A673 (cell line): Measurements from ENCODE around the gene RNASEH2A. TPM values are rescaled to one million over a fixed set of nuclear protein-coding genes. Genes with fewer than 3 reads are reported as not detected.

Source experiments
- BruUV-seq: library from RNA; stranded (reverse); fragments of 400-500 nt; replicated peaks from 2 replicates; lab custom pipeline; 2021; lab: Mats Ljungman, UMichigan
- CTCF ChIA-PET: fragments of 300-600 bp; sonication (Branson Sonifier 250); formaldehyde crosslinking; loops from one replicate; lab custom pipeline; 2022; ENCODE audit warnings: antibody characterized with exemption; lab: Charles Lee
- POLR2A ChIA-PET: fragments of 300-600 bp; sonication (Branson Sonifier 250); formaldehyde crosslinking; loops from one replicate; lab custom pipeline; 2022; ENCODE audit warnings: antibody characterized with exemption; ENCODE audit not compliant: low non-redundant PET; lab: Charles Lee
- DNase-seq: peaks from one replicate; pipeline ENCODE4 v3.0.0-alpha.2; 2015; ENCODE audit warnings: low spot score
- H3K27ac ChIP-seq: fragments of 200-600 bp; sonication (generic); 2 replicates; pipeline ENCODE4 v1.5.1; 2016; ENCODE audit warnings: mixed run types, low read depth, mild to moderate bottlenecking, mixed read lengths, antibody characterized with exemption, low read length; ENCODE audit not compliant: poor library complexity, severe bottlenecking
- H3K27me3 ChIP-seq: fragments of 200-600 bp; sonication (generic); replicated peaks from 2 replicates; pipeline ENCODE4 v1.6.1; 2017; ENCODE audit warnings: mixed run types, low read depth, mild to moderate bottlenecking, mixed read lengths, antibody characterized with exemption, low read length; ENCODE audit not compliant: insufficient read depth, poor library complexity
- H3K36me3 ChIP-seq: fragments of 200-600 bp; sonication (generic); 2 replicates; pipeline ENCODE4 v1.6.1; 2016; ENCODE audit warnings: mixed run types, mild to moderate bottlenecking, mixed read lengths, antibody characterized with exemption, low read length; ENCODE audit not compliant: insufficient read depth, poor library complexity, severe bottlenecking
- H3K4me1 ChIP-seq: fragments of 200-600 bp; sonication (generic); 2 replicates; pipeline ENCODE4 v1.6.1; 2017; ENCODE audit warnings: mixed run types, mild to moderate bottlenecking, mixed read lengths, antibody characterized with exemption, low read length; ENCODE audit not compliant: insufficient read depth, poor library complexity, severe bottlenecking
- H3K4me3 ChIP-seq: fragments of 200-600 bp; sonication (generic); 2 replicates; pipeline ENCODE4 v1.5.1; 2016; ENCODE audit warnings: low read depth, mixed run types, mild to moderate bottlenecking, mixed read lengths, low read length; ENCODE audit not compliant: poor library complexity, severe bottlenecking
- H3K9me3 ChIP-seq: fragments of 200-600 bp; sonication (generic); 2 replicates; pipeline ENCODE4 v1.6.1; 2016; ENCODE audit warnings: mixed run types, low read depth, mild to moderate bottlenecking, mixed read lengths, antibody characterized with exemption, low read length; ENCODE audit not compliant: poor library complexity, severe bottlenecking
- EZH2 ChIP-seq: fragments of 200-600 bp; sonication (generic); IDR thresholded peaks from 2 replicates; pipeline ENCODE4 v1.6.1; 2017; ENCODE audit warnings: borderline replicate concordance, low read depth, mild to moderate bottlenecking, mixed read lengths, antibody characterized with exemption, low read length; ENCODE audit not compliant: poor library complexity, severe bottlenecking
- intact Hi-C: fragments of 100-400 bp; cut with micrococcal nuclease; formaldehyde crosslinking; loops from one replicate; pipeline ENCODE4 v1.10.0; 2022; ENCODE audit not compliant: unreplicated experiment
- total RNA-seq: library from RNA; stranded (reverse); gene quantifications from 2 replicates; pipeline ENCODE4 v1.2.3, GENCODE V29; 2021
- TF ChIP-seq, protein P1 (sequence below): fragments of 300-800, 200-600 bp; sonication (generic); conservative IDR thresholded peaks from 2 replicates; pipeline ENCODE4 v1.5.1; 2017; ENCODE audit warnings: low read depth, mild to moderate bottlenecking, antibody characterized with exemption, low read length, moderate library complexity, mixed read lengths

RNASEH2A gene
- total RNA-seq, 1 experiment from 2014 or later, result 99.7 TPM

DNA sequence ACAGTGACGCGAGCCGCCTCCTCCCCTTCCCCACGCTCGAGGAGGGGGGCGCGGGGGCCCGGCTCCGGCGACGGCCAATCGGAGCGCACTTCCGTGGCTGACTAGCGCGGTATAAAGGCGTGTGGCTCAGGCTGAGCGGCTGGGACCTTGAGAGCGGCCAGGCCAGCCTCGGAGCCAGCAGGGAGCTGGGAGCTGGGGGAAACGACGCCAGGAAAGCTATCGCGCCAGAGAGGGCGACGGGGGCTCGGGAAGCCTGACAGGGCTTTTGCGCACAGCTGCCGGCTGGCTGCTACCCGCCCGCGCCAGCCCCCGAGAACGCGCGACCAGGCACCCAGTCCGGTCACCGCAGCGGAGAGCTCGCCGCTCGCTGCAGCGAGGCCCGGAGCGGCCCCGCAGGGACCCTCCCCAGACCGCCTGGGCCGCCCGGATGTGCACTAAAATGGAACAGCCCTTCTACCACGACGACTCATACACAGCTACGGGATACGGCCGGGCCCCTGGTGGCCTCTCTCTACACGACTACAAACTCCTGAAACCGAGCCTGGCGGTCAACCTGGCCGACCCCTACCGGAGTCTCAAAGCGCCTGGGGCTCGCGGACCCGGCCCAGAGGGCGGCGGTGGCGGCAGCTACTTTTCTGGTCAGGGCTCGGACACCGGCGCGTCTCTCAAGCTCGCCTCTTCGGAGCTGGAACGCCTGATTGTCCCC lies 14.9 kb upstream of the RNASEH2A start, which contains the start of gene JUNB:
Gene JUNB, plus strand, starts transcription at position 142 of the 706 bp plus-strand sequence. Its CDS starts 286 bp downstream, at position 428.
- Histone ChIP-seq H3K27me3 (no peaks in the 10 kb centered on the region), H3K4me1 (peaks cover 39% of the 10 kb centered on the region), H3K36me3 (no peaks in the 10 kb centered on the region), H3K9me3 (no peaks in the 10 kb centered on the region), H3K4me3 (peak within 1 kb of the TSS; percentile 59), H3K27ac (peak within 1 kb of the TSS; percentile 98)
- DNase-seq, result peak; percentile 97
- intact Hi-C loops, result loop anchor here (5.0 kb wide), 1 partner anchor 109 kb away; the partner anchor contains the start of gene DHPS
- ChIA-PET CTCF (interaction anchor here (0.6 to 3.0 kb wide), 5 partner anchors 14 to 114 kb away, joined by 3 to 29 read pairs (median 3); no protein-coding TSS in a partner anchor), POLR2A (interaction anchor here (0.6 to 1.1 kb wide), 5 partner anchors 14 to 364 kb away, joined by 3 to 6 read pairs (median 3); partner anchors contain the start of gene FARSA)
- BruUV-seq, result TSS peak; percentile 65
- no peak for TF ChIP-seq EZH2
- TF ChIP-seq, protein P1, sequence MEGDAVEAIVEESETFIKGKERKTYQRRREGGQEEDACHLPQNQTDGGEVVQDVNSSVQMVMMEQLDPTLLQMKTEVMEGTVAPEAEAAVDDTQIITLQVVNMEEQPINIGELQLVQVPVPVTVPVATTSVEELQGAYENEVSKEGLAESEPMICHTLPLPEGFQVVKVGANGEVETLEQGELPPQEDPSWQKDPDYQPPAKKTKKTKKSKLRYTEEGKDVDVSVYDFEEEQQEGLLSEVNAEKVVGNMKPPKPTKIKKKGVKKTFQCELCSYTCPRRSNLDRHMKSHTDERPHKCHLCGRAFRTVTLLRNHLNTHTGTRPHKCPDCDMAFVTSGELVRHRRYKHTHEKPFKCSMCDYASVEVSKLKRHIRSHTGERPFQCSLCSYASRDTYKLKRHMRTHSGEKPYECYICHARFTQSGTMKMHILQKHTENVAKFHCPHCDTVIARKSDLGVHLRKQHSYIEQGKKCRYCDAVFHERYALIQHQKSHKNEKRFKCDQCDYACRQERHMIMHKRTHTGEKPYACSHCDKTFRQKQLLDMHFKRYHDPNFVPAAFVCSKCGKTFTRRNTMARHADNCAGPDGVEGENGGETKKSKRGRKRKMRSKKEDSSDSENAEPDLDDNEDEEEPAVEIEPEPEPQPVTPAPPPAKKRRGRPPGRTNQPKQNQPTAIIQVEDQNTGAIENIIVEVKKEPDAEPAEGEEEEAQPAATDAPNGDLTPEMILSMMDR, result no peak

DNA sequence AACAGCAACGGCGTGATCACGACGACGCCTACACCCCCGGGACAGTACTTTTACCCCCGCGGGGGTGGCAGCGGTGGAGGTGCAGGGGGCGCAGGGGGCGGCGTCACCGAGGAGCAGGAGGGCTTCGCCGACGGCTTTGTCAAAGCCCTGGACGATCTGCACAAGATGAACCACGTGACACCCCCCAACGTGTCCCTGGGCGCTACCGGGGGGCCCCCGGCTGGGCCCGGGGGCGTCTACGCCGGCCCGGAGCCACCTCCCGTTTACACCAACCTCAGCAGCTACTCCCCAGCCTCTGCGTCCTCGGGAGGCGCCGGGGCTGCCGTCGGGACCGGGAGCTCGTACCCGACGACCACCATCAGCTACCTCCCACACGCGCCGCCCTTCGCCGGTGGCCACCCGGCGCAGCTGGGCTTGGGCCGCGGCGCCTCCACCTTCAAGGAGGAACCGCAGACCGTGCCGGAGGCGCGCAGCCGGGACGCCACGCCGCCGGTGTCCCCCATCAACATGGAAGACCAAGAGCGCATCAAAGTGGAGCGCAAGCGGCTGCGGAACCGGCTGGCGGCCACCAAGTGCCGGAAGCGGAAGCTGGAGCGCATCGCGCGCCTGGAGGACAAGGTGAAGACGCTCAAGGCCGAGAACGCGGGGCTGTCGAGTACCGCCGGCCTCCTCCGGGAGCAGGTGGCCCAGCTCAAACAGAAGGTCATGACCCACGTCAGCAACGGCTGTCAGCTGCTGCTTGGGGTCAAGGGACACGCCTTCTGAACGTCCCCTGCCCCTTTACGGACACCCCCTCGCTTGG lies 14.1 kb upstream of the RNASEH2A start:
- Histone ChIP-seq H3K4me1 (peaks cover 39% of the 10 kb centered on the region), H3K4me3 (peak overlapping the region; percentile 59), H3K27me3 (no peaks in the 10 kb centered on the region), H3K36me3 (peaks cover 4% of the 10 kb centered on the region), H3K9me3 (no peaks in the 10 kb centered on the region), H3K27ac (peak overlapping the region; percentile 98)
- intact Hi-C loops, result loop anchor here (5.0 kb wide), 1 partner anchor 110 kb away; the partner anchor contains the start of gene DHPS
- TF ChIP-seq, protein P1, result no peak
- TF ChIP-seq EZH2, result no peak
- no TSS peak for BruUV-seq
- DNase-seq, result peak; percentile 86
- POLR2A ChIA-PET, result interaction anchor here (0.8 to 1.4 kb wide), 3 partner anchors 10 to 33 kb away, joined by 3 to 4 read pairs (median 3); partner anchors contain the start of gene THSD8
- CTCF ChIA-PET, result interaction anchor here (0.6 to 3.0 kb wide), 6 partner anchors 13 to 114 kb away, joined by 3 to 29 read pairs (median 4); no protein-coding TSS in a partner anchor

DNA sequence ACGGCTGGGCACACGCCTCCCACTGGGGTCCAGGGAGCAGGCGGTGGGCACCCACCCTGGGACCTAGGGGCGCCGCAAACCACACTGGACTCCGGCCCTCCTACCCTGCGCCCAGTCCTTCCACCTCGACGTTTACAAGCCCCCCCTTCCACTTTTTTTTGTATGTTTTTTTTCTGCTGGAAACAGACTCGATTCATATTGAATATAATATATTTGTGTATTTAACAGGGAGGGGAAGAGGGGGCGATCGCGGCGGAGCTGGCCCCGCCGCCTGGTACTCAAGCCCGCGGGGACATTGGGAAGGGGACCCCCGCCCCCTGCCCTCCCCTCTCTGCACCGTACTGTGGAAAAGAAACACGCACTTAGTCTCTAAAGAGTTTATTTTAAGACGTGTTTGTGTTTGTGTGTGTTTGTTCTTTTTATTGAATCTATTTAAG lies 13.5 kb upstream of the RNASEH2A start:
- peak overlapping the region; percentile 98 for H3K27ac ChIP-seq

More for the DNA sequence above, 13.5 kb upstream of the RNASEH2A start:
- DNase-seq, result no peak
- ChIA-PET POLR2A (interaction anchor here (0.7 to 1.4 kb wide), 6 partner anchors 9 to 1297 kb away, joined by 3 to 5 read pairs (median 4); partner anchors contain the start of genes GET3 and THSD8), CTCF (interaction anchor here (0.9 to 3.0 kb wide), 3 partner anchors 14 to 35 kb away, joined by 3 to 29 read pairs (median 8); no protein-coding TSS in a partner anchor)
- no TSS peak for BruUV-seq
- Histone ChIP-seq H3K27me3 (no peaks in the 10 kb centered on the region), H3K4me3 (peak overlapping the region; percentile 59), H3K36me3 (peaks cover 4% of the 10 kb centered on the region), H3K4me1 (peaks cover 39% of the 10 kb centered on the region), H3K9me3 (no peaks in the 10 kb centered on the region)
- TF ChIP-seq EZH2, result no peak
- TF ChIP-seq, protein P1, result no peak
- intact Hi-C loops, result loop anchor here (5.0 kb wide), 1 partner anchor 111 kb away; the partner anchor contains the start of gene DHPS
